Measurements from ENCODE around the gene GLI3.
"Not testable (repeated sequence)": the region's sequence is repeated elsewhere in the genome, so short reads cannot be mapped to it uniquely, and the experiment has no call there.

The GLI3 gene

DNA sequence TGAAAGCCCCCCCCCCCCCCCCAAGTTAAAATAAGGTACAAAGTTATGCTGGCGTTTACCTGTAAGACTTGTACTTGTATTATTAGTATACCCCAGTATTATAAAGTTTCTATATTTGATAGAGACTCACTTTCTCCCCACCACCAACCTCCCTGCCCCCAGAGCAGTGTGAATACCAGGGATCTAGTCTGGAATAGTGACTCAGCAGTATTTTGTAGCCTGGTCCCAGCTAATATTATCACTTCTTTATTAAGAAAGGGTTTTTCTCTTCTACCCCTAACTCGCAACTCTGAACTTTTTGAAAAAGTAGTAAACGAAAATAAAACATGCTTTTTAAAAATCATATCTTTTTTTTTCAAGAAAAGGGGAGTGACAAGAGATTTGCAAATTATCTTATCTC lies 26.7 kb downstream of the GLI3 start:
- DNase-seq = no peak

DNA sequence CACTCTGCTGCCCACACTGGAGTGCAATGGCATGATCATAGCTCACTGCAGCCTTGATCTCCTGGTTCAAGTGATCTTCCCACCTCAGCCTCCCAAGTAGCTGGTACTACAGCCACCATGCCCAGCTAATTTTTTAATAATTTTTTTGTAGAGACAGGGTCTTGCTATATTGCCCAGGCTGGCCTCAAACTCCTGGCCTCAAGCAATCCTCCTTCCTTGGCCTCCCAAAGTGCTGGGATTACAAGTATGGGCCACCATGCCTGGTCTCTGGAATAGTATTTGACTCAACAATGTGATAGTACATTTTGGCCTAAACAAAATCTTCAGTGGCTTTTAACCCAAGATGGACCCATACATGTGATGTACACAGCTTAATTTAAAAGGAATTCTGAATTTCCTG lies 27.9 kb downstream of the GLI3 start:
- DNase-seq = not testable (repeated sequence)

DNA sequence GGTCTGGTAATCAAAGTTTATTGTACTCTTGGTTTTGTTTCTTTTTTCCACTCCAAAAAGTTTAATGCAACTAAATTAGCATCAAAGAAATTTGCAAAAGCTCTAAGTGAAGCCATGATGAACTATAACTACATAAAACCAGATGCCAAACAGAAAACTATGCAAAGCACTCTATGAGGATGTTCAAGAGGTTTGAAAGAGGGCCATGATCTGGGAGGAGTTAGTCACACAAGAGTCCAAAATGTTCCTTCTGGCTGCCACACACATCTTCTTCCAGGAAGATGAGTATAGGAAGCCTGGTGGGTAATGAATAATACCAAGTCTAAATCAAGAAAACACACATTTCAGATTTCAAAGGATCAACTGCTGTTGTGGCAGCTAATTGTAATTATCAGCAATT lies 28.4 kb downstream of the GLI3 start:
- no peak for DNase-seq

DNA sequence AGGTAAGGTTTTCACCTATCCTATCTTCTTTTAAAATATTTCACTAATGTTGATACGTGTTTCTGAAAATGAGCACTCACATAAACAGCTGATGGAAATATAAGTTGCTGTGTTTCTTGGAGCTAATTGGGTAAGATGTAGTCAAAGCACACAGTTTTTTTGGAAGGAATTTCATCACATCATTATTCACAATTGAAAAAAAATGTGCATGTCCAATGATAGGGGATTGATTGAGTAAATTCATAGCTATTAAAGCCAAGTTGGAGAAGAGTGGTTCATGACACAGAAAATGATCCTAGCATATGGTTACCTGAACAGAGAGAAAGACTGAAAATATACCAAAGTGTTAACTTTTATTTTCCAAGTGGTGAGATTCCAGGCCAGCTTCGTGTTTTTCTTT lies 29.6 kb downstream of the GLI3 start:
- no peak for DNase-seq

DNA sequence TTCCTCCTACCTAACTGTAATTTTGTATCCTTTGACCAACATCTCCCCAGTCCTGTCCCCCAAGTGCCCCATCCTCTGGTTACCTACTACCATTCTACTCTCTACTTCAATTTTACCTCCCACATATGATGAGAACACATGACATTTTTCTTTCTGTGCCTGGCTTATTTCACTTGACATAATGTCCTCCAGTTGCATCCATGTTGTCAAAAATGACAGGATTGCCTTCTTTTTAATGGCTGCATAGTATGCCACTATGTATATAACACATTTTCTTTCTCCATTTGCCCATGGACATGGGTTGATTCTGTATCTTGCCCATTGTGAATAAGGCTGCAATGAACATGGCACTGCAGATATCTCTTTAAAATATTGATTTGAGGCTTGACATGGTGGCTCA lies 33.7 kb downstream of the GLI3 start:
- no peak for DNase-seq

DNA sequence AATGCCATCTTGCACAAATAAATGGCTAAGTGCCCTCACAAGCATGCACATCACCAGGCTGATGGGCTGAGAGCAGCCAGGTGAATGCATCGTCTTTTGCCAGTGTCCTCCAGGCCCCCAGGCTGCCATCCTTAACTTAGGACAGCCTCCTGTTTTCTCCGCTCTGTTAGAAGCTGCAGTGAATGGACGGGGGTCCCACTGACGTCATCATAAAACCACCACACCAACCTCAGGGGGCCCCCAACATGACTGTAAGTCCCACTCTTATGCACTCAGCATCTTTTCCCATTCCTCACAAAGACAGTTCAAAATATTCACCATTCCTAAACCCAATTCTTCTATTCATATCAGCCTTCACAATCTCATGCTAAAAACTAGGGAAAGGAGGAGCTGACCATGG lies 34.4 kb downstream of the GLI3 start:
- DNase-seq = no peak

DNA sequence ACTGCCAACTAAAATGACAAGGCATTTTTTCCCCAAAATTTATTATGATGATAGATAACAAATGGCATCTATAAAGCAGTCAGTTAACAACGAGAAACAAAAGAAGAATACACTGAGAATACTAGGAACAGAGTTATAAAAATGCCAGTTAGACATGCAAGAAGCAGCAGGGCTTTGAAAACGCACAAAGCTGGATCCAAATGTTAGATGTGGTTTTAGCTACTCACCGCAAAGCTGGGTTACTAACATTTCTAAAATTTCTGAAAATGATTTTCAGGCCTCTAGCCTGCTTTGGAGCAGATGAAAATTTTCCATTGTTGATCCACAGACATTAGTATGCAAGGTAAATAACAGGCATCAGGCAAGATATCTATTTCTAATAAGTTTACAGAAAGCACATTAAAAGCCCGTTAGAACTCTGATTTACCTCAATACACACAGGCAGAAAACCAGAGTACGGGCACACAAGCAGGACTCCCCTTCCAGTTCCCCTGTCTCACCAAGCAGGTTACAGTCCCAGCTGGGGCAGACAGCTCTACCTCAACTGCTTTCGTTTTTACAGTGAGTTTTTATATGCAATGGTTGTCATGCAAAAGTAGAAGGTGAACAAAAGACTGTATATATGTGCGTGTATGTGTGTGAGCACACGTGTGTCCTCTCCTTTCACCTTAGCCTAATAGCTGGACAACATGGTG lies 37.9 kb downstream of the GLI3 start:
- DNase-seq = no peak

DNA sequence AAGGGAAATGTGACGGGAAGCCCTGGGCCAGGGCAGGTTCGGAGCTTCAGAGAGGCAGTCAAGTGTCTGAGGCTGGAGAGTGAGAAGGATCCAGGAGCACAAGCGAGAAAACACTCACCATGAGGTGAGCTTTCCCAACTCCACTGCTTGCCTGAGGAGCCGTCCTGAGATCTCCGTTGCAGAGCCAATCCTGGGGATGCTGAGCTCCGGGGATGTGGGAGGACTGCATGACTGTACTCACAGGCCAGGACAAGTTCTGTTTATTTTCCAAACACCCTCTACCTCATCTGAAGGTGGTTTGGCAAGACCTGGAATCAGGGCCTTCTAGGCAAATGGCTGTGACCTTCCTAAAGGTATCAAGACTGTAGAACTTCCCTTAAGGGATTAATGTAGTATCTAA lies 38.7 kb downstream of the GLI3 start:
- no peak for DNase-seq

DNA sequence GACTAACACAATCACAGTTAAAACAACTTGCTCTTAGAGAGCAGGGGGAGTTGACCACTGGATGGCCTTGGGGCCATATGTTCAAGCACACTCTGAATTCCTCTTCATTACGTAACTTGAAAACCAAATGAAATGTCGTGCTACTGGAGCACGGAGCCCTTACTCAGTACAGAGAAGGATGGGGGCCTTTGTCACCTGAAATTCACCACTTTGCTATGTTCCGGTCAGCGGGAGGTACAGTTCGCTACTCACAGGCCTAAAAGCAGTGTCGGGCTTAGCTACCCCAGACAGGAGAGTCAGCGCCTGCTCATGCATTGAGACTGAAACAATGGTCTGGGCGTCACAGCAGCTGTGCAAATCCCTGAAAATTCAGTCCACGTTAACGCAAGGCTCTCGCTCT lies 39.6 kb downstream of the GLI3 start:
- DNase-seq = no peak

DNA sequence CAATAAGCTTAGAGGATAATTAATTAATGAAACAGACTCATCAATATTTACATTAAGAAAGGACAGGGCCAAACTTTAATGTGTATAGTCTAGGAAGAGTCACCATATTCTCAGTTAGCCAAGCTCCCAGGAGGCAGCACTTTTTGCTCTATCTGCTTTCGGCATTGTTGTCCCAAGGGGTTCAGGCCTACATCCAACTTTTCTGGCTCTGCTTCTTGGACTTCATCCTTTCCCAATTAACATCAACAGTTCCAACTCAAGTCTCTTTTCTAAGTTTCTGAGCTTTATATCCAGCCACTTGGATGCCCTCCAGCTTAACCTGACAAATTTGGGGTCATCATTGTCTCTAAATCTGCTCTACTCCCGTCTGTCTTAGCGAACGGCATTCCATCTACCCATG lies 42.8 kb downstream of the GLI3 start:
- no peak for DNase-seq

DNA sequence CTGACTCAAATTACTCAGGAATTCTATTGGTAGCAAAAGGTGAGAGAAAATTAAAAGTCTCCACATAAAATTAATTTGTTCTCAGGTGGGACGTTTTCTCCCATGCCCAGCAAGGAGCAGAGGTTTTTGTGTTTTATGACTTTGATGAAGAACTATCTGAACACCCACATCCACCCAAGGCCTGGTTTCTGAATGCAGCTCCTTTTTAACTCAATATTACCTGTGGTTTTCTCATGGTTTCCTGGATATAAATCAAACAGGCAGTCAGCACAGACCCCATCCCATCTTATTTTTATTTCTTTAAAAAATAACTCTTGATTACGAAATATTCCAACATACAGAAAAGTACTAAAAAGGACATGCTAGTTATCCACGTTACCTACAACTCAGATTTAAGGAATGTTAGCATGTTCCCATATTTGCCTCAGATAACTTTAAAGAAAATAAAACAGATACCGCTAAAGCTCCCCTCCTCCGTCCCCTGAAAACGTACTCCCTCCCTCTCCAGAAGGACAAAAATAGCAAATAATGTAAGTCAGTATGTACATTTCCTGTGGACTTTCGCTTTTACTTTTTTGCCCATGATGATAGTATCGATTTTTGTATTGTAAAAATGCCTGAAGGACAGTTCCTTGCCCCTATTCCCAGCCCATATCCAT lies 43.4 kb downstream of the GLI3 start:
- no peak for DNase-seq

DNA sequence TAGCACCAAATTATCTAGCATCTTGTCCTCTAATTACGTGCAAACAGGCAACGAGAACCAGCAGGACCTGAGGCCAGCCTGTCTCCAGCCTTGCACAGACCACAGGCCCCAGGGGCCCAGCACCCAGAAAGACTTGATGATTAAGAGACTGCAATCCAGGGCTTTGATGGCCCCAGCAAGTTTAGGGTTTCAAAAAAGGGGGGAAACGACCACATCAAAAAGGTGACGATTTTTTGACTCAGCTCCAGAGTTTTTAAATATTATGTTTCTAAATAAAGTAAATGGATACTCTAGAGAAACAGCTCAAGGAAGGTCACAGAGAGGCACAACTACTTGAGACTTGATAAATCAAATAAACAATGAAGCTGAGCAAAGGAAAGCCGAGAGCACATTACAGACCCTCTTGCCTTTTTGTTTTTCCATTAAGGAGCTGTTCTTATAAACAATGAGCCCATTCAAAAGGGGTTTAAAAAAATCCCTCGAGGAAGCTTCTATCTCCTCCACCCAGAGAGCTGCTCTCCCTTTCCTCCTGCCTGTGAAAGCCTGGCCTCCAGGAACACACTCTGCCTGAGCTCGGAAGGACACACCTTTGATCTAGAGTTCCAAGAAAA lies 44.1 kb downstream of the GLI3 start:
- no peak for DNase-seq

DNA sequence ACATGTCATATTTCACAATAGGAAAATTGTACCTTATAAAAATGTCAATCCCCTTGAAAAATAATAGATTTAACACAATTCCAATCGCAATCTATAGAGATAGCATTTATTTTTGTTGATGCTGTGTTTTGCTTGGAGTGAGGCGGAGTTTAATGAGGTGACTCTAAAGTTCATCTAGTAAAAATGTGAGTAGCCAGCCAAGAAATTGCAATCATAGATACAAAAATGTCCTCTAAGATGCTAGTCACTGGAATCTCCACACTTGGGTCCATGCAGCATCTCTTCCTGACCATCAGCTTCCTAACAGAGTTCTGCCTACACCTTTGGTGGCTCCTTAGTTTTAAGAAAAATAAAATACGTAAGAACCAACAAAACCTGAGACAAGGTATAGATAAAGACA lies 44.9 kb downstream of the GLI3 start:
- no peak for DNase-seq

DNA sequence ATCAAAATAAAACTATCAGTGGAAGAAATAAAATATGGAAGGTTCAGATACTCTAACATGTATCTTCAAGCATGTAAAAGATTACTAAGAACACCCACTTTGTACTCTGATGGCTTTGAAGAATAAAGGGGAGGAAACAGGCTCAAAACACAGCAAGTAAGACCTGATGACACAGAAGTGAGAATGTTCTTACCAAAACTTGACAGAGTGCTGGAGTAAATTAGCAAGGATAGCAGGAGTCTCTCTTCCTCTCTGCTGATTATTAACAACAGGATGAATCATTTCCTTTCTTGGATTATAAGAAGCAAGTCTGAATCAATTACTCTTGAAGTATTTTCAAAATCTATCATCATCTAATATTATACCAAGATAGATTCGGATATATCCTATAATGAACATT lies 47.5 kb downstream of the GLI3 start:
- no peak for DNase-seq

DNA sequence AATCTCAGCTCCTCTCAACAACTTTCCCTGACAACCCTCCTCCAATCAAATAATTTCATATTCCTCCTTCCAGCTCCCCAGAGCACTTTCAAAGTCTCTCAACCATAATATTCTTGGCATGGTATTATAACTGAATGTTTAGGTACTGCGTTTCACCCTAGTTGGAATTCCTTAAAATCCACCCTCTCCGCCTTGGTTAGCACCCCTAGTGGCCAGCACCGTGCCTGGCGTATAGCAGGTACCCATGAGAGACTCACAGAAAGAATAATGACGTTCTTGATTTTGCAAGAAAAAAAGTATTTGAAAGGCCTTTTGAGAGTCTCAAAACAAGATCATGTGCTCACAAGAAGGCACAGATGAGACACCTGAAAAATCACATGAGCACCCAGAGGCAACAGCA lies 50.9 kb downstream of the GLI3 start:
- no peak for DNase-seq

DNA sequence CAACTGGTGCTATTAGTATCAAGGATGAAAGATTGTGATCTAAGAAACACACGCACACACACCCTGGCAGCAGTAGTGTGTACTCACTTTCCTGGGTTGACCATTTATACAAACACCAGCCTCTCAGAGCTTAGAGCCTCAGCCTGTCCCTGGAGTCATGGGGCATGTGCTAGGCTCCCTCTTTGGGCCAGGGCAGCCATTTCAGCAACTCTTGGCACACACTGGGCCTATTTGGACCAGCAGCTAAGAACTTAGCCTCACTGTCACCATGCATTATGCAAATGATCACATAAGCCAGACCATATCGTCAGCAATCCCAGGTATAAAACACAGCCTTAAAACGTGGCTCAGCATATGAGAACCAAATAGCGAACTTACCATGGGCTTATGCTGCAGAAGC lies 51.3 kb downstream of the GLI3 start:
- no peak for DNase-seq

DNA sequence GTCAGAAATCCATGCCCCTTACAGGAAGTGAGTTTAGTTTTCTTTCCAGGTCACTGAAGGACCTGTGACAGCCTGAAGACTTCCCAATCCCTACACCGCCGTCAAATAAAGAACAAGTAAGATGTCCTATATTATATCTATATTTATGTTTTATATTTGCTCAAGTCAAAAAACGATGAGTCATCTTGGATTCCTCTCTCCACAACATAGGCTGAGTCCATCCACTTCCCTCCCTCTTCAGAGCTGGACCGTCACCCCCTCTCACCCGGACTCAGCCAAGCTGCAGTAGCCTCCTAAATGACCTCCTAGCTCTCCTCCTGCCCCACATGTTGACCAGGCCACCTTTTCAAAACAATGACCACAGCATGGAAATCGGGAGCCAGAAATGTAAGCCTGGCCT lies 53.5 kb downstream of the GLI3 start:
- no peak for DNase-seq

DNA sequence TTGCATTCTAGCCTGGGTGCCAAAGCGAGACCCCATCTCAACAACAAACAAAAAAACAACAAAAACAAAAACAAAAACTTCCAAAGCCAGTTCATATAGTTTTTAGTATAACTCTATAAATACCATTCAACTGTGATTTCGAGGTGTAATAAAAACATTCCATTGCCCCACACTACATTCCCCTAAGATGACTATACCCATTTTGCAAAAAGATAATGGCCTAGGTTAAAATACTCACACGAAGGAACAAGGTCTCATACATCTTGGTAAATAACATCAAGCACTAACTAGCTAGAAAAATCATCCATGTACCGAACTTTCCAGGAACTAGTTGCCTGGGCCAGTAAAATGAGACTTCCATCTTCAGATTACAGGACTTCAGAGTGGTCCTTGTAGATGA lies 55.4 kb downstream of the GLI3 start:
- no peak for DNase-seq

DNA sequence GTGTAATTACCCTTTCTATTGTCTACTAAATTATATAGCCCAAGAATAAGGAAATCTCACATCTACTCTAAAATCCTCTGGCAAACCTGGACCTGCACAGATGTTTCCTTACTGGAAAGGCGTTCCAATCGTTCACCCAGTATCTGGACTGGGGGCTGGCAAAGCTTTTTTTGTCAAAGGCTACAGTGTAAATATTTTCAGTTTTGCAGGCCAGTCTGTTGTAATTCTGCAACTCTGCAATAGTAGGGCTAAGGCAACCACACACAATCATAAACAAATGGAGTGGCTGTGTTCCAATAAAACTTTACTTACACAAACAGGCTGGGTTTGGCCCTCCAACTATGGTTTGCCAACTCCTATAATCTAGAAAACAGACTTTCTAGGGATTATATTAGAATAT lies 56.2 kb downstream of the GLI3 start:
- no peak for DNase-seq

DNA sequence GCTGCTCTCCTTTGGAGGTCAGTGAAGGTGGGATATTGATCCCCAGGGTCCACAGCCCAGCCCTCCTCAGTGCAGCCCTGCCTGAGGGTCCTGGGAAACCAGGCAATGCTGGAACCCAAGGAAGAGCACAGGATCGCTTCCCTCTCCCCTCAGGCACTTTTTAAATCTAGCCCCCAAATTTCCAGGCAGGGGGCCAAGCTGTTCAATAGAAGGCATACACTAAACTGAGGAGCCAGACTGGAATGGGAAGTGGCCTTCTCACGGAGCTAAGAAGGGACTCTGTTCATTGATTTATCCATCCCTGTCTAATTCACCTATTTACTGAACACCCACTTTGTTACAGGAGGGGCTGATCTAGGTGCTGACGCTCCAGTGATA lies 60.3 kb downstream of the GLI3 start:
- DNase-seq = no peak

DNA sequence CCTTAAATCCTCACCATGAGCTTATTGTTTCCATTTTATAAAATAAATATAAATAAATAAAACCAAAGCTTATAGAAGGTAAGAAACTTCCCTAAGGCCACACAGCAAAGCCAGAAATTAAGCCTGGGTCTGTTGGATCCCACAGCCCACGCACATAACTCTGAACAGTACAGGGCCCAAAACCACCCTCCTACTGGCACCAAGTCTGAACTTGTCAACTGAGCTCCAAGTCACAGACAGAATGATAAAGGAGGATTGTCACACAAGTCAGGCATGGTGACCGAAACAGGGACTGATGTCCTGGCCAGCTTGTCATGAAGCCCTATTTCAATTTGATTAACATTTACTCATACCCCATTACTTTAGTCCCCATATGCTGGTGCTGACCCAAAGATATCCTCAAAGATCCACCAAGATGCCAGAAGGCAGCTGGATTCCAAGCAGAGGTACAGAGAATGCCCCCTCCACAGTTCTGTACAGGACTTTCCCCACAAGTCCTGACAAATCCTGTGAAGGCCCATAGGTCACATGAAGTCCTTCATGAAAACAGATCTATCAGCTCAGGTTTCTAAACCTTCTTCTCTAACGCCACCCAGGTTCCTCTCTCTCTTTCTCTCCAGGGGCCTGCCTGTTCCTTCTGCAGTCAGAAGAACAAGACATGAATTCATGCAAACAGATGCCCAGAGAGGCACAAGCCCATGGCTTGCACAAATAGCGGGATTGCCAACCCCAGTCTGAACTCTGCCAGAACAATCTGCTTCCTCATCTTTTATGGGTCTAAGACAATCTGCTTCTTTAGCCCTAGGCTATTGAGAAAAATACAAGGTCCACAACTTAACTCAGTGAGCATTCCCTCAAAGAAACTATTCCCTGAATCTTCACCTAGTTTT lies 60.9 kb downstream of the GLI3 start:
- no peak for DNase-seq

DNA sequence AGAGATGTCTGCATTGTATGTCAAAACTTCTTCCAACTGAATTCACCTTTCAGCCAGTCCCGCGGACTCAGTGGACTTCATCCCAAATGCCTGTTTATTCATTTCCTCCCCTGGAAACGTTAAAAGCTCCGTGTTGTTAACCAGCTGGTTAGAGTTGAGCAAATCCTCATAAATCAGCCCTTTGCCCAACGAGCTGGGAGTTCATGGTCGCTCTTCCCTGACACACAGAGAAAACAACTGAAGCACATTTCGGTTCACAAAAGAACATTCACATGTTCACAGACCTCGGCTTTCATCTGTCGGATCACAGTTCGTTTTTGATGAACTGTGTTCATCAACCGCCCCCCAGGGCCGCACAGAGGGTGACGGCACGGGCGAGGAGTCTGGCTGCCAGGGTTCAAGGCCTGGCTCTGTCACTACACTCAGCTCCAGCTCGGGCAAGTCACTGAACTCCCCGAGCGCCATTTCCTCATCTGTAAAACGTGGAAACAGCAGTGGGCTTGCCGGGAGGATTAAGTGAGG lies 62.6 kb downstream of the GLI3 start:
- DNase-seq = no peak

DNA sequence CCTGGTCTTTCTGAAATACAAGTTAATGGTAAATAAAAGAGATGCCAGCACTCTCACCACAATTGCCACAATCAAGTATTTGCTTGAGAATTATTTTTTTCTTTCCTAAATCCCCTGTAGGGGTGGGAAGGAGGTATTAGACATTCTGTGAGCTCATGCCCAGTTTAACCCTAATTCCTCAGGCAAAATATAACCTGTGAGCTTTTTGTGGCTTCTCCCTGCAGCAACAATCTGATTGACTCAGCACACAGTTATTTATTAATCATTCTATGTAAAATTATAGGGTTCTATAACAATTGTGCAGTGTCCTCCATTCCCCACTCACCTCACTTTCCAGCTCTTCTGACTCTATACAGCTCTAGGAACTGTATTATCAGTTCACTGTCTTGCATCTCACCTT lies 66.3 kb downstream of the GLI3 start:
- no peak for DNase-seq

DNA sequence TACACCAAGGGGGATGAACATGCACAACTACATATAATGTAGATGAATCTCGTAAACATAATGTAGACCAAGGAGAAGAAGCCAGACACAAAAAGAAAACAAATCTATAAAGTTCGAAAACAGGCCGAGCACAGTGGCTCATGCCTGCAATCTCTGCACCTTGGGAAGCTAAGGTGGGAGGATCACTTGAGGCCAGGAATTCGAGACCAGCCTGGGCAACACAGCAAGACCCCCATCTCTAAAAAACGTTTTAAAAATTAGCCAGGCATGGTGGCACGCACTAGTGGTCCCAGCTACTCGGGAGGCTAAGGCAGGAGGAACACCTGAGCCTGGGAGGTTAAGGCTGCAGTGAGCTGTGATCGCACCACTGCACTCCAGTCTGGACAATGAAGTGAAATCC lies 68.5 kb downstream of the GLI3 start:
- no peak for DNase-seq

Data from activated CD4-positive, alpha-beta T cell treated with anti-CD3 and anti-CD28 coated beads, Interleukin-2, amount 50 U/mL, for 16 hours (primary cell).